ENCODE data around the gene ZNF598. TPM values are rescaled to one million over a fixed set of nuclear protein-coding genes. Genes with fewer than 3 reads are reported as not detected.

Gene ZNF598
- total RNA-seq, 1 donor from 2014 or later = 46.0 TPM

DNA sequence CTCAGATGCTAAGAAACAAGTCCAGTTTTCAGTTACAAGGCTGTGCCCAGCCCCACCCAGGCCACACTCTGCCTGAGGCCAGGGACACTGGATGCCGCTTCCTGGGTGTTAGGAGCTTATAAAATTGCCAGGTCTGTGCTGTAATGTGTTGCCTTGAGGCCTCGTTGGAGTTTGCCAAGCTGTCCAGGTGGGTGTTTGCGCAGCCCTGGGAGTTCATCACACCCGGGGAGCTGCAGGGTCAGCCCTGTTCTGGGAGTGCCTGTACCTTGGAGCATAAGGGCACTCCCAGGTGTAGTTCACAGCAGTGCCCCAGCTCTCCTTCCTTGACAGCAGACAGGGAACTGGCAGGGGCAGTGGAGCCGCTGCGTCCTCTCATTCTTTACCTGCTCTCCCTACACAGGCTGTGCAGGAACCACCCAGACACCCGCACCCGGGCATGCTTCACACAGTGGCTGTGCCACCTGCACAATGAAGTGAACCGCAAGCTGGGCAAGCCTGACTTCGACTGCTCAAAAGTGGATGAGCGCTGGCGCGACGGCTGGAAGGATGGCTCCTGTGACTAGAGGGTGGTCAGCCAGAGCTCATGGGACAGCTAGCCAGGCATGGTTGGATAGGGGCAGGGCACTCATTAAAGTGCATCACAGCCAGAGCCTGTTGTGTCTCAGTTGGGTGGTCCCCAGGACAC is 24.0 kb downstream of the ZNF598 start:
- FAIRE-seq (no peak), DNase-seq (ENCODE audit: low read depth) (no peak)
- Histone ChIP-seq H3K79me2 (ENCODE audit: insufficient read depth, low read length) (peaks cover 16% of the 10 kb centered on the region), H3K27me3 (ENCODE audit: insufficient read depth, low read length) (peaks cover 36% of the 10 kb centered on the region), H3K9me3 (ENCODE audit: insufficient read depth, low read depth, low read length) (no peaks in the 10 kb centered on the region), H3K4me3 (ENCODE audit: insufficient read depth, low read depth, low read length) (no peak overlapping the region), H3K36me3 (ENCODE audit: insufficient read depth, low read length) (peaks cover 5% of the 10 kb centered on the region), H3K4me2 (ENCODE audit: low read length) (peak overlapping the region; percentile 91), H2AFZ (ENCODE audit: low read depth, low read length) (no peak overlapping the region), H3K4me1 (ENCODE audit: insufficient read depth, low read length) (peaks cover 17% of the 10 kb centered on the region), H4K20me1 (ENCODE audit: insufficient read depth, low read length) (peaks cover 35% of the 10 kb centered on the region), H3K27ac (ENCODE audit: low read depth, low read length) (no peak overlapping the region), H3K9ac (ENCODE audit: low read length) (no peak overlapping the region)
- peaks cover 2% of the 10 kb centered on the region for H3K36me3 Mint-ChIP-seq (ENCODE audit: low read depth, unreplicated experiment)
- H3K4me3 Mint-ChIP-seq (ENCODE audit: unreplicated experiment) = peak overlapping the region; percentile 86
- peaks cover 2% of the 10 kb centered on the region for H3K4me1 Mint-ChIP-seq (ENCODE audit: low read depth, unreplicated experiment)
- no peak overlapping the region for H3K27ac Mint-ChIP-seq (ENCODE audit: unreplicated experiment)
- peaks cover 26% of the 10 kb centered on the region for H3K27me3 Mint-ChIP-seq (ENCODE audit: low read depth, unreplicated experiment)
- TF ChIP-seq EZH2 (IDR thresholded peaks at IDR 0.05; ENCODE audit: insufficient read depth, low read length) (no peak), CTCF (IDR thresholded peaks at IDR 0.05; ENCODE audit: insufficient read depth, low read depth, low read length) (no peak)
- no peaks in the 10 kb centered on the region for H3K9me3 Mint-ChIP-seq (ENCODE audit: unreplicated experiment)

DNA sequence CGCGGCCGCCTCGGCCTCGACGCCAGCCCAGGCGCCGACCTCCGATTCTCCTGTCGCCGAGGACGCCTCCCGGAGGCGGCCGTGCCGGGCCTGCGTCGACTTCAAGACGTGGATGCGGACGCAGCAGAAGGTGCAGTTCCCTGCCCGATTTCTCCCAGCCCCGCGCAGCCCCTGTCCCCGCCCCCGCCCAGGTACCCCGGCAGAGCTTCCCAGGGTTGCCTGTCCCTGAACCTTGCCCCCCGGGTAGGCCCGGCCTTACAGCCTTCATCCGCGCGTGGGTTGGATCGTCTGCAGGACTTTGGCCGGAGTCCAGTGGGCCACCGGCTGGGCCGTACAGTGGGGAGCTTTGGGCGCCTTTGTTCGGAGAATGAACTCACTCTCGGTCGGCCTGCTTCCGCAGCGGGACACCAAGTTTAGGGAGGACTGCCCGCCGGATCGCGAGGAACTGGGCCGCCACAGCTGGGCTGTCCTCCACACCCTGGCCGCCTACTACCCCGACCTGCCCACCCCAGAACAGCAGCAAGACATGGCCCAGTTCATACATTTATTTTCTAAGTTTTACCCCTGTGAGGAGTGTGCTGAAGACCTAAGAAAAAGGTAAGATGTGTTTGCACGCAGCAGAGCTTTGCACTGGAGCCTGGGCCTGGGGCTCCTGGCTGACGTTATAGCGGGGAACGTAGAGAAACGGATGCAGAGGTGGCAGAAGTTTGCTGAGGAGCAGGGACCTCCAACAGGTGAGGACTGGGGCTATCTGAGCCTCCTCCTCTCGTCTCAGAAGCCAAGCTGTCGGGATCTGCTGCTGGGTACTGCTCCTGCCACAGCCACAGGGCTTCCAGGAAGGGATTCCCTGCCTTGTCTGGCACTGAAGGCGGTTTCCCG is 25.0 kb downstream of the ZNF598 start:
- H4K20me1 ChIP-seq (ENCODE audit: insufficient read depth, low read length) = peaks cover 45% of the 10 kb centered on the region

More for the DNA sequence above, 25.0 kb downstream of the ZNF598 start:
- H3K27me3 Mint-ChIP-seq (ENCODE audit: low read depth, unreplicated experiment) = peaks cover 29% of the 10 kb centered on the region
- peaks cover 40% of the 10 kb centered on the region for H3K27me3 ChIP-seq (ENCODE audit: insufficient read depth, low read length)
- TF ChIP-seq EZH2 (IDR thresholded peaks at IDR 0.05; ENCODE audit: insufficient read depth, low read length) = no peak
- TF ChIP-seq CTCF (IDR thresholded peaks at IDR 0.05; ENCODE audit: insufficient read depth, low read depth, low read length) = no peak
- peak overlapping the region; percentile 83 for H3K9ac ChIP-seq (ENCODE audit: low read length)
- DNase-seq (ENCODE audit: low read depth) = peak; percentile 10
- peak overlapping the region; percentile 58 for H3K27ac Mint-ChIP-seq (ENCODE audit: unreplicated experiment)
- H2AFZ ChIP-seq (ENCODE audit: low read depth, low read length) = peak overlapping the region; percentile 60
- no peak for FAIRE-seq
- peaks cover 2% of the 10 kb centered on the region for H3K4me1 Mint-ChIP-seq (ENCODE audit: low read depth, unreplicated experiment)
- H3K27ac ChIP-seq (ENCODE audit: low read depth, low read length) = no peak overlapping the region
- H3K4me3 Mint-ChIP-seq (ENCODE audit: unreplicated experiment) = peak overlapping the region; percentile 86
- peaks cover 15% of the 10 kb centered on the region for H3K4me1 ChIP-seq (ENCODE audit: insufficient read depth, low read length)
- H3K4me3 ChIP-seq (ENCODE audit: insufficient read depth, low read depth, low read length) = peak overlapping the region; percentile 68
- H3K36me3 Mint-ChIP-seq (ENCODE audit: low read depth, unreplicated experiment) = peaks cover 2% of the 10 kb centered on the region
- H3K36me3 ChIP-seq (ENCODE audit: insufficient read depth, low read length) = peaks cover 5% of the 10 kb centered on the region
- no peaks in the 10 kb centered on the region for H3K9me3 ChIP-seq (ENCODE audit: insufficient read depth, low read depth, low read length)
- H3K79me2 ChIP-seq (ENCODE audit: insufficient read depth, low read length) = peaks cover 16% of the 10 kb centered on the region
- peak overlapping the region; percentile 91 for H3K4me2 ChIP-seq (ENCODE audit: low read length)
- H3K9me3 Mint-ChIP-seq (ENCODE audit: unreplicated experiment) = no peaks in the 10 kb centered on the region

All from astrocyte (in vitro differentiated cells and primary cell).